IPS-NIHi11 (cell line): Measurements from ENCODE around the gene CFAP46.
"Not testable (repeated sequence)": the region's sequence is repeated elsewhere in the genome, so short reads cannot be mapped to it uniquely, and the experiment has no call there.

ENCODE experiments used
- DNase-seq: peaks from one replicate; pipeline ENCODE4 v3.0.0; 2012; ENCODE audit warnings: mixed read lengths, low spot score

The CFAP46 gene

DNA sequence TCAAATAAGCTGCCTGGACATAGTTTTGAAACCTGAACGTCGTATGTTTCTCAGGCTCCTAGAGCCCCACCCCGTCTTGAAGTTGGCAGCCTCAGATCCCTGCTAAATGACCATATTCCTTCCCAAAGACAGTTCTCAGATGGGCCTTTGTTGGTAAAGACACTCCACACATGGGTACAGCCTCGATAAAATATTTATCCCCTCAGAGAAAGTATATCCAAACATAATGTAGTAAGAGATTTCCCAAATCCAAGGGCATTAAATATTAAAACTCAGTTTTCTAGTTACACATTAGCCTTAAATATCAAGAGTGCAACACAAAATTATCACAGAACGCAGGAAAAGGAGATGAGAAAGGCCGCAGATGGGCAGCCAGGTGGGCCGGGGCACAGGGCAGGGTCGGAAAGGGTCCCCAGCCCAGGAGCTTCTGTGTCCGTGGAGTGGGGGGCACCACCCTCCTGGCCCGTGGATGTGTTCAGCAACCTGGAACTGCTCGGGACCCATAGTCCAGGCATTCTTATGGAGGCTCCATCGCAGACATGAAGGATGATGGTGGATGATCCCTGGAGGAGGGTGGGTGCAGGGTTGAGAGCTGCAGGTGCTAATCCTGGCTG lies 1.5 kb upstream of the CFAP46 start:
- DNase-seq: no peak

DNA sequence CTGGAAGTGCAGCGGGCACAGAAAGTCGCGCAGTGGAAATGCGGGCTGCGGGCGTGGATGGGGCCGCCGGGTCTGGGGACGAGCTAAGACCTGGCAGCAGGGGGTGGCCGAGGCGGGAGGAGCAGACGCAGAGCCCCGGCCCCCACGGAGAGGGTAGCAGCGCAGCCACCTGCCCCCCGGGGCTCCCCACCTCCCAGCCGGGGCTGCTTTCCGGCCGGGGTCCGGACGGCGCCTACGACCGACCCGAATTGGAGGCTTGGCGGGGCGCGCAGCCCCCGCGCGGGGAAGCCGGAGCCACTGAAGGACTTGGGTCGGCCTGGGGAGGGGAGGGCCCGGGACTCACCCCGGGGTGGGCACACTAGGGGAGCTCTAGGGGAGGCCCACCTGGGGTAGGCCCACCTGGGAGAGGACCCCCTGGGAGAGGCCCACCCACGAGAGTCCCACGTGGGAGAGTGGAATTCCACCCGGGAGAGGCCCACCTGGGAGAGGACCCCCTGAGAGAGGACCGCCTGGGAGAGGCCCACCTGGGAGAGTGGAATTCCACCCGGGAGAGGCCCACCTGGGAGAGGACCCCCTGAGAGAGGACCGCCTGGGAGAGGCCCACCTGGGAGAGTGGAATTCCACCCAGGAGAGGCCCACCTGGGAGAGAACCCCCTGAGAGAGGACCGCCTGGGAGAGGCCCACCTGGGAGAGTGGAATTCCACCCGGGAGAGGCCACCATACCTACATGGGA lies 854 bp upstream of the CFAP46 start:
- peak; percentile 29 for DNase-seq

DNA sequence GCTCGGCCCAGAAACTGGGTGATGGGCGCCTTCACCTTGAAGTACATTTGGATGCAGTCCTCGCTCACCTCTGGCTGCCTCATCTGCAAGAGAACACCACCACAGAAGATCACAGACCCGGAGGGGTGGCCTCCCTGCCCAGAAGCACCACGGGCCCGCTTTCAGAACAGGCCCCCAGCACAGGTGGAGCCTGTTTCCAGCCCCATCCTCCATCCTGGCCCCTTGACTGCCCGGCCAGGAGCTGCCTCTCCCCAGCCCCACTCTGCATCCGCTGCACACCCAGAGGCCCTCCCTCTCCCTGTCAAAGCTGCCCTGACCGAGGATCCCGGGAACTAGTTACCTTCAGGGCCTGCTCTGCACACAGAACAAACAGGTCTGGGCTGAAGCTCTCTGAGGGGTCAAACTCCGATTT lies 724 bp downstream of the CFAP46 start:
- no peak for DNase-seq

GRCh38 chr10:132940791-132941465 lies 1.4 kb downstream of the CFAP46 start:
- DNase-seq: no peak

GRCh38 chr10:132939957-132940790 lies 2.2 kb downstream of the CFAP46 start:
- peak; percentile 80 for DNase-seq

GRCh38 chr10:132939378-132939955 lies 2.9 kb downstream of the CFAP46 start:
- no peak for DNase-seq

- DNase-seq: peak; percentile 78
Observed at GRCh38 chr10:132938472-132939339, 3.7 kb downstream of the CFAP46 start.

DNA sequence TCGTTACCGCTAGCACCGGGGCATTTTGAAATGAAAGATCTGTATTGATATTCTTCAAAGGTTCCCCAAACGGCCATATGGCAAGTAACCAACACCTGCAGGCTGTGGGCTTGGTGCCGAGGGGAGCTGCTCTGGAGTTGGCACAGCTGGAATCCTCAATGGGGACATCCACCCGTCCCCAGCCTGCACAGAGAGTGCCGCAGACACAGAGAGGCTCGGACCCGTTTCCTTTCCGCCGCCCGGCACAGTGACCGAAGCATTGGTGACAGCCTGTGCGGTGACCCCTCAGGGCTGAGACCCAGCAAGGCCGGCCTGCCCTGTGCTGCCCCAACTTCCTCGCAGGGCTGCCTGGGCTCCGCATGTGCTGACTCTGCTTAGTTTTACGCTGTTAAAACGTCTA lies 4.5 kb downstream of the CFAP46 start:
- no peak for DNase-seq

DNA sequence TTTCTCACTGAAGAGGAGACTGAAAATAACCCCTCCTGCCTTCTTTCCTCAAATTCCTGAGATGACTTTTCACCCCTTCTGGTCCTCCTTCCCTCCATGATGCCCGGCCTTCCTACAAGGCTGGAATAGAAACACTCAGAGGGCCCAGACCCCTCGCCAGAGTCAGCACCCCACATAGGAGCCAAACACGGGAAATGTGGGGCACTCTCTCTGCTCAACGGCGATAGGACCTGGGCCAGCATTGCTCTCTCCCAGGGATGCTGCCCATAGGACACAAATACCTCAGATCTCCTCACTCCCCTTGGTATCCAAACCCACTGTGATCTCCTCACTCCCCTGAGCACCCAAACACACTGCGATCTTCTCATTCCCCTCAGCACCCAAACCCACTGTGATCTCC lies 7.4 kb downstream of the CFAP46 start:
- DNase-seq: no peak

GRCh38 chr10:132933308-132934042 lies 8.9 kb downstream of the CFAP46 start:
- DNase-seq: no peak

DNA sequence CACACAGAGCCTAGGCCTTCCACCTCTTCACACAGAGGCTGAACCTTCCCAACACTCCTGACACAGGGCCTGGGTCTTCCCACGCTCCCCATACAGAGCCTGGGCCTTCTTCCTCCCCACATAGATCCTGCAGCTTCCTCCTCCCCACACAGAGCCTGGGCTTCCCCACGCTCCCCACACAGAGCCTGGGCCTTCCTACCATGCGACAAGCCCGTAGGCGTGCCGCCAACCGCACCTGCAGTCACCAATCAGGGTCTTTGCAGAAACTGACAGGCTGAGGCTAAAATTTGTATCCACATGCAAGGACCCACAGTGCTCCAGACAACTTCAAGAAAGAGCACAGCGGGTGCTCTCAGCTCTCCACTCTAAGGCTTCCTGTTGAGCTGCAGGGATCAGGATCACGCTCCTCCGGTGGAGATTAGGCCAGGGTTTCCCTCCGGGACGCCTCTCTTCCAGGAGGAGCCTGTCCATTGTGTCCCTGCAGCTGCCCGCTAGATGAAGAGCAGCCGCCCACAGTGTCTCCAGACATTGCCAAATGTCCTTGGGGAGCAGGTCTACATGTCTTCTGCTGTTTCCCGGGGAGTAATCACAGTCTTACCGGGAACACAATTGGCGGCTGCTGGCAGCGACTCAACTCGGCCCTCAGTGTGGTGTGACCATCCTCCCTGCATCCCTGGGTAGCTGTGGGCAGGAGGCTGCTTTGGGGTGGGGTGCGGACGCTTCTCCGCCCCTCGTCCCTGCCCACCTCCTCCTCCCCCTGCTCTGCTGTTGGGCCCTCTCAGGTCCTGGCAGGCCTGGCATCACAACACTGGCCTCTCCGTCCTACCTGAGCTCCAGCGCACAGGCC lies 9.7 kb downstream of the CFAP46 start:
- peak; percentile 3 for DNase-seq

DNA sequence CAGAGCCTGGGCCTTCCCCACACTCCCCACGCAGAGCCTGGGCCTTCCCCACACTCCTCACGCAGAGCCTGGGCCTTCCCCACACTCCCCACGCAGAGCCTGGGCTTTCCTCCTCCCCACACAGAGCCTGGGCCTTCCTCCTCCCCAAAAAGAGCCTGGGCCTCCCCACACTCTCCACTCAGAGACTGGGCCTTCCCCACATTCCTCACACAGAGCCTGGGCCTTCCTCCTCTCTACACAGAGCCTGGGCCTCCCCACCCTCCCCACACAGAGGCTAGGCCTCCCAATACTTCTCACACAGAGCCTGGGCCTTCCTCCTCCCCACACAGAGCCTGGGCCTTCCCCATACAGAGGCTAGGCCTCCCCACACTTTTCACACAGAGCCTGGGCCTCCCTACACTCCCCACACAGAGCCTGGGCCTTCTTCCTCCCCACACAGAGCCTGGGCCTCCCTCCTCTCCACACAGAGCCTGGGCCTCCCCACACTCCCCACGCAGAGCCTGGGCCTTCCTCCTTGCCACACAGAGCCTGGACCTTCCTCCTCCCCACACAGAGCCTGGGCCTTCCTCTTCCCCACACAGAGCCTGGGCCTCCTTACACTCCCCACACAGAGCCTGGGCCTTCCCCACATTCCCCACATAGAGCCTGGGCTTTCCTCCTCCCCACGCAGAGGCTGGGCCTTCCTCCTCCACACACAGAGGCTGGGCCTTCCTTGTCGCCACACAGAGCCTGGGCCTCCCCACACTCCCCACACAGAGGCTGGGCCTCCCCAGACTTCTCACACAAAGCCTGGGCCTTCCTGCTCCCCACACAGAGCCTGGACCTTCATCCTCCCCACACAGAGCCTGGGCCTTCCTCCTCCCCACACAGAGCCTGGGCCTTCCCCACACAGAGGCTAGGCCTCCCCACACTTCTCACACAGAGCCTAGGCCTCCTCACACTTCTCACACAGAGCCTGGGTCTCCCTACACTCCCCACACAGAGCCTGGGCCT lies 10.8 kb downstream of the CFAP46 start:
- DNase-seq: peak; percentile 4

DNA sequence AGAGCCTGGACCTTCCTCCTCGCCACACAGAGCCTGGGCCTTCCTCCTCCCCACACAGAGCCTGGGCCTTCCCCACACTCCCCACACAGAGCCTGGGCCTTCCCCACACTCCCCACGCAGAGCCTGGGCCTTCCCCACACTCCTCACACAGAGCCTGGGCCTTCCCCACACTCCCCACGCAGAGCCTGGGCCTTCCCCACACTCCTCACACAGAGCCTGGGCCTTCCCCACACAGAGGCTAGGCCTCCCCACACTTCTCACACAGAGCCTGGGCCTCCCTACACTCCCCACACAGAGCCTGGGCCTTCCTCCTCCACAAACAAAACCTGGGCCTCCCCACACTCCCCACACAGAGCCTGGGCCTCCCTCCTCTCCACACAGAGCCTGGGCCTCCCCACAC lies 11.7 kb downstream of the CFAP46 start:
- not testable (repeated sequence) for DNase-seq

DNA sequence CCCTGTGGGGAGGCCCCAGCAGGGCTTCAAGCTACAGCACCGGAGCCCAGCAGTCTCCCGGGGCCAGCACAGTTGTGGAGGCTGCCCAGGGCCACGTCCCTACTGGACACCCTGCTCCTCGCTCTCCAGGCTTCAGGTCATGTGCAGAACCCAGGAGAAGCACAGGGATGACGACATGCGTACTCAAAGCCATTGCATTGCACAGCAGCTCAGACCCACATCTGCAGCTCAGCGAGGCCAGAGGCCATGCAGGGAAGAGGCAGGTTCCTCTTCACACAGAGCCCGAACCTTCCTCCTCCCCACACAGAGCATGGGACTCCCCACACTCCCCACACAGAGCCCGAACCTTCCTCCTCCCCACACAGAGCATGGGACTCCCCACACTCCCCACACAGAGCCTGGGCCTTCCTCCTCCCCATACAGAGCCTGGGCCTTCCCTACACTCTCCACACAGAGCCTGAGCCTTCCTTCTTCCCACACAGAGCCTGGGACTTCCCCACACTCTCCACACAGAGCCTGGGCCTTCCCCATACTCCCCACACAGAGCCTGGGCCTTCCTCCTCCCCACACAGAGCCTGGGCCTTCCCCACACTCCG lies 12.3 kb downstream of the CFAP46 start:
- DNase-seq: no peak

DNA sequence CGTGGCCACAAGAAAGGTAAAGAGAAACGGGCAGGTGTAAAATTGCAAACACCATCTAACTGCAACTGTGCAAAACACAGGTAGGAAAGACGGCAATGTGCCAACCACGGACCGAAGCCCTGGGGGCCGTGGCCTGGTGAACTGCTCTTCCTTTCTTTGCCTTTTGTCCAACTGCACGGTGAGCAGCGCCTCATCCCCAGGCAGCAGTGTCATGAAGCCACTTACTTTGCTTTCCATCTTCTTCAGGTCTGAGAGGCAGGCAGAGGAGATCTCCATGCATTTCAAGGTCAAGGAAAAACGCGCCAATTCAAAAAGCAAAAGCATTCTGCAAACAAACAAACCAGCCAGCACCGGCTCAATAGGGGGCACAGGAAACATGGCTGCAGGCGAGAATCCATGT lies 12.9 kb downstream of the CFAP46 start:
- DNase-seq: no peak

GRCh38 chr10:132928261-132928660 lies 14.1 kb downstream of the CFAP46 start:
- no peak for DNase-seq

GRCh38 chr10:132927824-132928223 lies 14.5 kb downstream of the CFAP46 start:
- DNase-seq: no peak
